Renal pelvis (tissue), 4 donors: ENCODE results near the gene MED27. TPM values are rescaled to one million over a fixed set of nuclear protein-coding genes. Genes with fewer than 3 reads are reported as not detected.

Experiments used
- DNase-seq: peaks from one replicate; pipeline ENCODE4 v3.0.0-alpha.2; 2013
- polyA plus RNA-seq, 3 donors: library from polyadenylated mRNA; unstranded; fragments of 120-200 nt; gene quantifications; one replicate each; pipeline ENCODE4 v1.2.1, GENCODE V29; 2013; ENCODE audit not compliant: insufficient read length in 3 of 3

Gene MED27
- polyA plus RNA-seq, 3 donors, result 20.9 to 24.7 (median 21.3) TPM

- DNase-seq, result no peak
These were observed 190.7 kb downstream of the MED27 start for GRCh38 chr9:131888923-131889322.

DNA sequence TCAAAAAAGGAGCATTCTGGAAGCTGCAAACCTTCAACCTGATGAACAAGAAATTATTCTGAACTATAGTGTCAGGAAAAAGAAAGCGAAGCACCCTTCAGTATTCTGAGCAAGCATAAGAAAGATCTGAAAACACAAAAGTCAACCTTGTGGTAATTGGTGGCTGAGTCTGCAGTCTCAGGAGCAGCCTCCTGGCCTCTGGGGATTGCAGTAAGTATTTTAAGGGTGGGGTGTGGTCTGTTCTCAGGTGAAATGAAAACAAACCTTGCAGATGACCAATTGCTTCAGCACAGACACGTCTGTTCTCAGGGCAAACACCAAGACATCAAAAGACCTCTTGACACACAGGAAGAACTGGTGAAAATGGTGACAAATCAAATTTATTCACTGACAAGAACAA, 192.0 kb downstream of the MED27 start:
- no peak for DNase-seq

GRCh38 chr9:131886826-131887225, 192.8 kb downstream of the MED27 start:
- peak; percentile 17 for DNase-seq

- DNase-seq, result no peak
These were observed 194.5 kb downstream of the MED27 start for GRCh38 chr9:131885144-131885609.

- no peak for DNase-seq
These were observed 195.4 kb downstream of the MED27 start for GRCh38 chr9:131884222-131884621.

- DNase-seq, result no peak
These were observed 198.7 kb downstream of the MED27 start for GRCh38 chr9:131880833-131881583.

- no peak for DNase-seq
These were observed 199.8 kb downstream of the MED27 start for GRCh38 chr9:131879911-131880290.

DNA sequence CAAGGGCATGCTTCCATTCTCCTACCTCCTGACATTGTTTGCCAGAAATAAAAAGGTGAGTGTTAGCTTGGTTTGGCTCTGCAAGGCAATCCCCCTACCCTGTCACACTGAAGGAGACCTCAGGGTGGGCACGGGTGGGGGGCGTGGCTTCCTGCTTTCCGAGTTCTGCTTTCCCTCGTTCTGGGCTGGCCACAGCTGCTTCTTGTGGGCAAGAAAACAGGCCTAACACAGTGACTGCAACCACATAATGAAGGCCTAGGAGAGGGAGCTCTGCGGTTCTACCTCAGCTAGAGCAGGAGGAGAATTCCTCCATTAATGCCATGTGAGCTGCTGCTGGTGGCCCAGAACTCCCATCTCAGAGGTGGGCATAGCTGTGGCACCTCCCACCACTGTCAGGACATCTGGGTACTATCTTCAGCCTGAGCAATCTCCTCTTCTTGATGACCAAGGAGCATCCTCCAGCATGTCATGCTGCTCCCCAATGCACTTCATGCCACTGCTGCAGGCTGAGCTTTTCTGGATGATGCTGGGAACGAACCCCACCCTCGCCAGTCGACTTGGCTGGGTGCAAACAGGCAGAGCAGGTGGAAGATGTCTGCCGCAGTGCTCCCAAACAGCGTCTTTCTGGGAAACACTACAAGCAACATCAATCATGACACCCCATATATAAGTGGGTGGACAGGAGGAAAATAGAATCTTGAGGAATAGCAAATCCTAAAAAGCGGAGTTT, 200.3 kb downstream of the MED27 start:
- no peak for DNase-seq

- DNase-seq, result no peak
These were observed 203.2 kb downstream of the MED27 start for GRCh38 chr9:131876486-131876885.

DNA sequence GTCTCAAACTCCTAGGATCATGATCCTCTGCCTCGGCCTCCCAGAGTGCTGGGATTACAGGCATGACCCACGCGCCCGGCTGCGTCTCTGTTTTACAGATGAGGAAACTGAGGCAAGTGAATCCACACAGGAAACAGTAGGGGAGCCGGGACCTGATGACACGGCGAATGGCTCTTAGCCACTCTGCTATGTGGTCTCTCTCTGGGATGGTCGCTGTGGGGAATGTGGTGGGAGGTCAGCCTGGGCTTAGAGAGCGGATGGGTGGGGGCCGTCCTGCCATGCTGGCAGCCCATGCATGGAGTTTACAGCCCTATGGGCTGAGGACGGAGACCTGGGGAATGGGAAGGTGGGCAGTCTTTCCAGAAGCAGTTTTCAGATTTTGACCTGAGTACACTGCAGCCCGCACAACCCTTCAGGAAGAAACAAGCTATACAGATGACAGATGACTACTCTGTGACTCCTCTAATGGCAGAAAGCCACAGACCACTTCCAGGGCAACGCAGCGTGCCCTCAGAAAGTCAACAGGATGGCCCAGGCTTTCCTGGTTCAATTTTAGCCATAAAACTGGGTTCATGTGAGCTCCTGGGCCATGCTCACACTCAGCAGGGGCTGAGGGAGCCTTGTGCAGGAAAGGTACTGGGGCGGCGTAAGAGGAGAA, 203.7 kb downstream of the MED27 start:
- no peak for DNase-seq

DNA sequence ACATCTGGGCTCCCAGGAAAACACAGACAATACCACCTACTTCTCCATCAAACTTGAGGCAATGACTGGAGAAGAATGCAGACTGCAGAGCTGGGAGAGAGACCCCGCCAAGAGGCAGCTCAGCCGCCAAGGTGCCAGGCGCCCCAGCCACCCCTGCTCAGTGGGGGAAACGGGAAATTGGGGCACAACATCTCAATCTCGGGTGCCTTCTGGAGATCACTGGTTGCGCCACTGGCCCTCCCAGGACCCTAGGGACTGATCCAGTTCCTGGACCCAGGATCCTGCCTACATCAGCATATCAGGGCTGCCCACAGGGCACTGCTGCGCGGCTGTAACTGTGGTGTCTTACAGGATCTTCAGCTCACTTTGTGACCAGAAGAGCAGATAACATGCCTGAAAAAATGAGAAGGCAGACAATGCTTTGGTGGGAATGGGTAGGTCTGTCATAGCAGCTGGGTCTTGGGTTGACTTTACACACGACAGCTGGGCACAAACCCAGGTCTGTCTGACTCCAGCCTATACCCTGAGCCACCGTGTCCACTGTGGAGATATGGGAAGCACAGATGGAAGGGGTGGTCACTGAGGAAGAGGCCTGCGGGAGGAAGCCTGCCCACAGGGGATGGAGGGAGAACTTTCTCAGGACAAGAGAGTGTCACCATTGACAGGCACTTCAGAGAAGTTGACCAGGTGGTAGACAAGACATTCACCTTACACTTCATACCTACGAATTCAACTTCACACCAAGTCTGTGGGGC, 204.6 kb downstream of the MED27 start:
- no peak for DNase-seq

DNA sequence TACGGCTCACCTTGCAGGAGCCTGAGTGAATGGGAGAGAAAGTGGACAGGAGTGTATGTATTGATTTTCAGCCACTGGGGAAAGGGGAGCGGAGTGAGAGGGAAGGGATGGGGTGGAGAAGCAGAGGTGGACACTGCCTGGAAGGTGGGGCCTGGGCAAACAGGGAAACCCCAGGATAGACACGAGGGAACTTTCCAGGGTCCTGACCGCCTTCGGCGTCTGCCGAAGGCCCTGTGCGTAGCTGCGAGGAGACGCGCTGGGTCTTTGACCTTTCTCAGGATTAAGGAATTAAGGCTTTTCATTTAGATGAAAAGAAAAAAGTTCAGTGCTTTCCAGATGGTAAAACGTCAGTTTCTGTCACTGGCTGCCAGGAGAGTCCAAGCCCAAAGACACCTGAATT, 205.2 kb downstream of the MED27 start:
- DNase-seq, result no peak

- DNase-seq, result no peak
These were observed 205.7 kb downstream of the MED27 start for GRCh38 chr9:131873891-131874440.

GRCh38 chr9:131873335-131873734, 206.3 kb downstream of the MED27 start:
- DNase-seq, result no peak

- DNase-seq, result no peak
These were observed 207.0 kb downstream of the MED27 start for GRCh38 chr9:131872702-131873101.

DNA sequence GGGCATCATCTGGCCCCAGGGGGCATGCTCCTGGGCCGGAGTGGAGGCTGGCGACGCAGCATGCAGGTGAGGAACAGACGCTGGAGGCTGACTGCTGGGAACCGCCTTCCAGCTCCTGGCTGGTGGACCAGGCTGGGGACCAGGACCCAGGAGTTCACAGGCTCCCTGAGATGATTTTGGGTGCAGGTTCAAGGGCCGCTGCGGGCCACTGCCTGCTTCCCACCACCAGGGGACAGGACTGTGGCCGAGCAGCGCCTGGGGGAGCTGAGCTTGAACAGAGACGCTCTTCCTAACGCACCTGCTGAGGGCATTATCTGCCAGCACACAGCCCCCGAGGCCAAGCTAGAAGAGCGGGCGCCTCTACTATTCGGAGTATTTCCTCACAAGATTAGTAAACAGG, 207.7 kb downstream of the MED27 start:
- DNase-seq, result no peak

DNA sequence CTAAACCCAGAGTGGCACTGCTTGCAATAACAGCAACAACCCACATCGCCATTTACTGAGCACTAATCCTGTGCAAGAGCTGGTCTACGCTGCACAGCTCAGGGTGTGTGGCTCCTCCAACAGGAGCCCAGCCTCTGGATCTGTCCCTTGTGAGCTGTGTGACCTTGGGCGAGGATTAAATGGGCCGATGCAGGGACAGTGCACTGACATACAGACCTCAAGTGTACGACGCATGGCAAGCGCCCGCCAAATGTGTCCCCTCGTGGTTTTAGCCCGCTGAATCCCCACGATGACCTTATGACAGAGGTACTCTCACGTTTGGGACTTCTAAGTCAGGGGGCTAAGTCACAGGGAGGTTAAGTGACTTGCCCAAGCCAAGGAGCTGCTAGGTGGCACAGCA, 209.5 kb downstream of the MED27 start:
- DNase-seq, result no peak

GRCh38 chr9:131869348-131869747, 210.3 kb downstream of the MED27 start:
- no peak for DNase-seq

DNA sequence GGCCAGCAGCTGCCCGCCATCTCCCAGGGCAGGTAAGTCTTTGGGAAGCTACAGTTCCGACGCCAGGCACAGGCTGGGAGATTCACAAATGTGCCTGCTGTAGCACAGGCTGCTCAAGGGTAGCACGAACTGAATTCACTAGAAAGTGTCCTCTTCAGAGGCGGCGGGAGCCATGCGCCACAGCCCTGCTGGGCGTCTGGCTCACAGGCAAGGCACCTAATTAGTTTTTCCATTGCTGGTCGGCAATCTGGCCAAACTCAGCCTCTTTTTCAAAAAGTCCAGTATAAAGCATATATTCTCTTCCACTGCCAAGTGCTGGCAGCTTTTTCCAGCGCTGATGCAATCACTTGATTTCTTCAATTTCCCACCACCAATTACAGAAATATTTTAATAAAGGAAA, 210.9 kb downstream of the MED27 start:
- no peak for DNase-seq

- no peak for DNase-seq
These were observed 212.0 kb downstream of the MED27 start for GRCh38 chr9:131867611-131868192.

GRCh38 chr9:131865446-131866195, 214.0 kb downstream of the MED27 start:
- no peak for DNase-seq
